GM19438 (cell line): ENCODE data around the gene DHX9.
"Not testable (repeated sequence)": the region's sequence is repeated elsewhere in the genome, so short reads cannot be mapped to it uniquely, and the experiment has no call there.

Source experiments
- ATAC-seq: cut with Tn5 transposase; IDR thresholded peaks from one replicate; pipeline ENCODE4 v1.9.1; 2021; ENCODE audit warnings: low read depth; ENCODE audit not compliant: unreplicated experiment

DHX9 gene

DNA sequence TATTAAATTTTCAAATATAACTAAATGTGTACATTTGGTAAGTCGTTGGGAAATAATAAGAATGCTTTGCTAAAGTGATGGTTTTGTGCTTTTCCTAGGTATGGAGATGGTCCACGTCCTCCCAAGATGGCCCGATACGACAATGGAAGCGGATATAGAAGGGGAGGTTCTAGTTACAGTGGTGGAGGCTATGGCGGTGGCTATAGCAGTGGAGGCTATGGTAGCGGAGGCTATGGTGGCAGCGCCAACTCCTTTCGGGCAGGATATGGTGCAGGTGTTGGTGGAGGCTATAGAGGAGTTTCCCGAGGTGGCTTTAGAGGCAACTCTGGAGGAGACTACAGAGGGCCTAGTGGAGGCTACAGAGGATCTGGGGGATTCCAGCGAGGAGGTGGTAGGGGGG, 47.8 kb downstream of the DHX9 start:
- ATAC-seq = no peak

DNA sequence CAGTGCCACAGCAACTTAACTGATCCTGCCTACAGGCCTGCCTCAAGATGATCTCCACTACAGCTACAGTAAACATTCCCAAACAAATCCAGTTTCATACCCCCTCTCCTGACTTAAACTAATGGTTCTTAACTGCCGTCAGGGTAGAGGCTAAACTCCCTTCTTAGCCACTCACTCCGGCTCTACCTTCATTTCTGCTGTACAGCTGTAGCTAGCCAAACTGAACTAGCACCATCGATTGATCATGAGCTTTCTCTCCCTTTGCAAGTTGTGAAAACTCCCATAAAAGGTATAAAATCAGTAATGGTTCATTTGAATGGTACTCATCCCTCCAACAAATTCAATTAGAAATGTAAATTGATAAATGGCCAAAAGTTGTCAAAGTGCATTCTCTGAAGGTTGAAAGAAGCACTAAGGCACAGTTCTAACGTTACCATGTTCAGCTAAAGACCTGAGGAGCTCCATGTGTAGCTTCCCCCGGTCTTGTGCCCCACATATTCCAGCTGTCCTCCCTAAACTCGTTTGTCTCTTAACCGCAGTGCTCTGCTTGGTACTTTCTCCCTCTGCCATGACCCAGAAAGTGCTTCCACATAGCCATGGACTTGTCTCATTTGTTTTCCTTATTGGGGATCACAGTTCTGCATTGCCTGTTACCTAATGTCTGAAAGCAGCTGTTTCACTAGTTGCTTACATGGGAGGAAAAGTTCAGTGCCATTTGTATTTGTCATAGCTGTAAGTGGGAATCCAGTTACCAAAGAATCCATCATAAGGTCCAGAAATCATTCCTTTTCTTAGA, 49.8 kb downstream of the DHX9 start:
- ATAC-seq = no peak

DNA sequence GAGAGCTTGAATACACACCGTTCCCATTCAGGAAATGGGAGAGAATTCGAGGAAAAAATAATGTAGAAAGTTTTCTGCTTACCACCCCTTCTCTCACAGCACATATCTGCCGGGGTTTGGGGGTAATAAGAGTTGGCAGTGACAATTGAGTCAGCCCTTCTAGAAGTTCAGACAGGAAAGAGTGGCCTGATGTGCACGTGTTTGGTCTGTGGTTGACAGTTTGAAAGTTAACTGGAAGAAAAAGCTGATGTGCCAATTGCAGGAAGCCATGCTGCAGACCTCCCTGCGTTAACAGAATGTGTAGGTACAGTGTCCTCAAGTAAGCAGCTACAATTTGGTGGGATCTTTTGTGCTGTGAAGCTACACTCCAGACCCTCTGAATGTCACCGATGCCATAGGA, 50.9 kb downstream of the DHX9 start:
- ATAC-seq = no peak

- no peak for ATAC-seq
These were observed 51.9 kb downstream of the DHX9 start for GRCh38 chr1:182890927-182891610.

GRCh38 chr1:182897696-182898095, 58.5 kb downstream of the DHX9 start:
- ATAC-seq = no peak

GRCh38 chr1:182901946-182902345, 62.8 kb downstream of the DHX9 start:
- not testable (repeated sequence) for ATAC-seq

DNA sequence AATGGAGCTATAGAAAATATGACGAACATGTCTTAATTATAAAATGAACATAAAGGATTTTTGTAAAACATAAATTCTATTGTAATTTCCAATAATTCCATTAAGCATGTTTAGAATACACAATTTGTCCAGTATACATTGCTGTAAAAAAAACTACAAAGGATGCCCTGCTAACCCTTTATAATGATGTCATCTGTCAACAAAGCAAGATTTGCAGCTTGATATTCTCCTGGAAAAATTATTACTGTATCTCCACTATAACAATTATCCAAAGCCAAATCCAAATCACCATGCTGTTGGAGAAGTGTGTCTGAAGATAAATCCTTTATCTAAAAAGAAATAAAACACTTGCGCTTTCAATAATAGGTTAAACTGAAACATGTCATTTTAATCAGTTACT, 66.2 kb downstream of the DHX9 start:
- no peak for ATAC-seq

GRCh38 chr1:182909578-182909977, 70.4 kb downstream of the DHX9 start:
- no peak for ATAC-seq

DNA sequence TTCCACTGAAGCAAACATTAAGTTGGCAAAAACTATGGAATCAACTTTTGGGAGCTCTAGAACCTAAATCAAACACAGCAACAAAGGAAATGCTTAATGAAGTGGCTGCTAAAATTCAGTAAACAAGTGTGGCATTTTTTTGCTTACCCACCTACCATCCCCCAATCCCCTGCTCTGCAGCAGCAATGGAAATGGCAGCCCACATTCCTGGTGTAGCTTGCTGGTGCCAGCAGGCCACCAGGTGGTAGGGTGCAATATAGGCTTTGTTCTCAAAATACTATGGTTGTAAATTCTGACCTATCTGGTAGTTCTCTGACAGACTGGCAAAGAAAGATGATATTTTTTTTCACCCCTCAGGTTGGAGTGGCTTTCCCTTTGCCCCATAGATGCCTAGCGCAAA, 71.0 kb downstream of the DHX9 start:
- no peak for ATAC-seq

DNA sequence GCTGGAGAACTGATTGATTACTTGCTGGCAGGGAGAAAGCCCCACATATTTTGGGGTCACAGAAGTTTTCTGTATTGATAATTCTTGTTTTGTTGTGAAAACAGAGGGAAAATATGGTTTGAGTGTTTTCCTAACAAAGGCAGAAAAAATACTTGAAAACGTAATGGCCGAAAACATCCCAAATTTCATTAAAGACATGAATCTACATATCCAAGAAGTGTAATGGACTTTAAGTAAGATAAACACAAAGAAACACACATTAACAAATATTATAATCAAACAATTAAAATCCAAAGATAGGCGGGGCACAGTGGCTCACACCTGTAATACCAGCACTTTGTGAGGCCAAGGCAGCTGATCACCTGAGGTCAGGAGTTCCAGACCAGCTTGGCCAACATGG, 74.3 kb downstream of the DHX9 start:
- ATAC-seq = no peak

DNA sequence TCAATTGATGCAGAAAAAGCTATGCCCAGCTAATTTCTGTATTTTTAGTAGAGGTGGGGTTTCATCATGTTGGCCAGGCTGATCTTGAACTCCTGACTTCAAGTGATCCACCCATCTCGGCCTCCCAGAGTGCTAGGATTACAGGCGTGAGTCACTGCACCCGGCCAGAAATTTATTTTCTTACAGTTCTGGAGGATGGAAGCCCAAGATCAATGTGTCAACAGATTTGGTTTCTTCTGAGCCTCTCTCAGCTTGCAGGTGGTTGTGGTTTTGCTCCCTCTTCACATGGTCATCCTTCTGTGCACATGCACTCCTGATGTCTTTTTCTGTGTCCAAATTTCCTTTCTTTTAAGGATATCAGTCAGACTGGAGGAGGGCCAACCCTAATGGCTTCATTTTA, 78.2 kb downstream of the DHX9 start:
- ATAC-seq = no peak

DNA sequence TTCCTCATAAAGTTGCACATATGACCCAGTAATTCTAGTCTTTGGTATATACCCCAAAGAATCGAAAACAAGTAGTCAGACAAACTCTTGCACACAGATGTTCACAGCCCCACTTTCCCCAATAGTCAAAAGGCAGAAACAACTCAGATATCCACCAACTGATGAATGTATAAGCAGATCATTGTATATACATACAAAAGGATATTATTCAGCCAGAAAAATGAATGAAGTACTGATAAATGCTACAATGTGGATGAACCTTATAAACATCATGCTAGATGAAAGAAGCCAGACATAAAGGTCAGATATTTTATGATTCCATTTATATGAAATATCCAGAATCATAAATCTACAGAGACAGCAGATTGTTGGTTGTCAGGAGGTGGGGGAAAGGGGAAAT, 86.5 kb downstream of the DHX9 start:
- ATAC-seq = no peak

DNA sequence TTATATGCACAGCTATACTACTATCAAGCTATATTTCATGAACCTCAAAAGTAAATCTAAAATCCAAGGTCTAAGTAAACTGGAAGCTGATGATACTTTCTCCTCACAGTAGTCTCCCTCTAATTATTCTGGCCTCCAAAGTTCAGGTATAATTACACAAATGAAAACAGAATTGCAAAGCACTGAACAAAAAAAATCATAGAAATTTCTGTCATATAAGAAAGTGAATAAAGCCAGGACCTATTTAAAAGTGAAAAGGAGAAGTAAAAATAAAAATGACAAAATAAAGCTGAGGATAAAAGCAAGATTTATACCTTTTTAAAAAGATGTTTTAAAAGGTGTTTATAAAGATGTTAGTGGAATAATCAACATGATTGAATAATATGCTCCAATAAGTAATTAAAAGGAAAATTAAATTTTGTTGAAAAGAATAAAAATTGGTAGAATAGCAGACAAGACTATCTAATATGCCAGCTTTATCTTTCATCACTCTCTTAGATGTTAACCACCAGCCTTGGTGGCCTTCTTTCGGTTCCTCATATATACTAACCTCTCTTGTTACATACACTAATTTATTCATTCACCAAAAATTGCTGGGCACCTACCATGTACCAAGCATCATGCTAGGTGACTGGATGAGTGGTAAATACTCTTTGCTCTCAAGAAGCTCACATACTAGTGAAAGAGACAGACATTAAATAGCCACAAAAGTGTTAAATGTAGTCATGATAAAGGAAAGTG, 88.7 kb downstream of the DHX9 start:
- ATAC-seq = no peak

- ATAC-seq = no peak
These were observed 91.8 kb downstream of the DHX9 start for GRCh38 chr1:182930985-182931384.

GRCh38 chr1:182935716-182936115, 96.6 kb downstream of the DHX9 start:
- ATAC-seq = no peak
